Limb (tissue), 2 donors: ENCODE results near the gene VPS8.

ENCODE experiments used
- DNase-seq, 2 donors: peaks; one replicate each; pipeline ENCODE4 v3.0.0-alpha.2; 2016; ENCODE audit errors: extremely low spot score in 2 of 2

The VPS8 gene

DNA sequence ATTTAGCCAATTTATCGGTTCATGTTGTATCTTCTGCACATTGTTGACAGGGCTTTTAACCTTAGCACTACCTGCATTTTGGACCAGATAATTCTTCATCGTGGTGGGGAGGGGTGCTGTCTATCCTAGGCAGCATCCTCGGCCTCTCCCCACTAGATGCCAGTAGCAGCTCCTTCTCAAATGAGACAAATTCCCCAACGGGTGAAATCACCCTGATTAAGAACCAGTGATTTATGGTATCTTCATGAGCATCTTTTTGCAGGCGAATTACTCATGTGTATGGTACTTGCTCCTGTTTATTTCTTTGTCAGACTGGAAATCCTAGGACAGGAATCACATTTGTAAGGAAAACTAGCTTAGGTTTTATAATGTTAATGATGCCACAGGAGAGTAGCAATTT is 272.9 kb downstream of the VPS8 start:
- DNase-seq, result no peak

GRCh38 chr3:185087419-185087818 is 275.5 kb downstream of the VPS8 start:
- no peak for DNase-seq

DNA sequence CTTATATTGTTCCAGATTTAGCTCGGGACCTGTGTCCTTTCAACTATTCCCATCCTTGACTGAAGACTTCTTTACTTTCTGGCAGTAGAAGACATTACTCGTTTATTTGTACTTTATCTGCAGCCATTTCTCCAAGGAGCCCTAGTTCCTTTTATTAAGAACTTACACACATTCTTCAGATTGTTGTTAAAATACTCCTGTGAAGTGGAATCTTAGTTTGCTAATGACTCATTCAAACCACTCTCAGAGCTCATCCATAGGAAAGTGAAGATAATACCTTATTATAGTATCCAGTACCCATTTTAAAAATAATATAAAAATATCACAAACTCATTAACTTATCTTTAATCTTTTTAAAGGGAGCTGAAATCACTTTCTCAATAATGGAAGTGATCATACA is 277.4 kb downstream of the VPS8 start:
- DNase-seq, result no peak

- no peak for DNase-seq
Observed at GRCh38 chr3:185089751-185090150, 277.8 kb downstream of the VPS8 start.

- no peak for DNase-seq
Observed at GRCh38 chr3:185090811-185091210, 278.8 kb downstream of the VPS8 start.

GRCh38 chr3:185093116-185093515 is 281.1 kb downstream of the VPS8 start:
- no peak for DNase-seq

GRCh38 chr3:185094697-185095096 is 282.7 kb downstream of the VPS8 start:
- DNase-seq, result no peak
